GM21367 (cell line): ENCODE results near the gene DGKA.
A peak's percentile ranks its signal among the peaks of the same experiment; 100 is the strongest.

Source experiments
- ATAC-seq: cut with Tn5 transposase; IDR thresholded peaks from one replicate; pipeline ENCODE4 v1.9.1; 2021; ENCODE audit not compliant: unreplicated experiment

Gene DGKA

DNA sequence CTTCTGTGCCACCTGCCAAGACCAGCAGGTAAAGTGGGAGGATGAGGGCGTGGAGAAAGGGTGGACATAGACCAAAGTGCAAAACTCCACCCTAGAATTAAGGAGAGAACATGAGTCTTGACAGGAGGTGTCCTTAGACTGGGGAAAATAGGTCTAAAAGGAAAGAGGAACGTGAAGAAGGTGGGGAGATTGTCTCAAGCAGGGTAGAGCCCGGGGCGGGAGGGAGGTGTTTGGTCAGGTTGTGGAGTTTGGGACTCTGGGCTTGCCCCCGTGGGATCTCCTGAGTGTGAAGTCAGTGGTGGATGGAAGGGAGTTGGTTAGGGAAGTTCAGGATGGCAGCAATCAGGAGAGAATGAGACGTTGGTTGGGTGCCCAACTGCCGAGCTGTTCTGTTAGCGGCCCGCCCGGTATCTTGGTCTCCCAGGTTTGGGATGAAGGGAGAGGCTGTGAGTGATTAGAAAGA is 386 bp downstream of the DGKA start:
- no peak for ATAC-seq

DNA sequence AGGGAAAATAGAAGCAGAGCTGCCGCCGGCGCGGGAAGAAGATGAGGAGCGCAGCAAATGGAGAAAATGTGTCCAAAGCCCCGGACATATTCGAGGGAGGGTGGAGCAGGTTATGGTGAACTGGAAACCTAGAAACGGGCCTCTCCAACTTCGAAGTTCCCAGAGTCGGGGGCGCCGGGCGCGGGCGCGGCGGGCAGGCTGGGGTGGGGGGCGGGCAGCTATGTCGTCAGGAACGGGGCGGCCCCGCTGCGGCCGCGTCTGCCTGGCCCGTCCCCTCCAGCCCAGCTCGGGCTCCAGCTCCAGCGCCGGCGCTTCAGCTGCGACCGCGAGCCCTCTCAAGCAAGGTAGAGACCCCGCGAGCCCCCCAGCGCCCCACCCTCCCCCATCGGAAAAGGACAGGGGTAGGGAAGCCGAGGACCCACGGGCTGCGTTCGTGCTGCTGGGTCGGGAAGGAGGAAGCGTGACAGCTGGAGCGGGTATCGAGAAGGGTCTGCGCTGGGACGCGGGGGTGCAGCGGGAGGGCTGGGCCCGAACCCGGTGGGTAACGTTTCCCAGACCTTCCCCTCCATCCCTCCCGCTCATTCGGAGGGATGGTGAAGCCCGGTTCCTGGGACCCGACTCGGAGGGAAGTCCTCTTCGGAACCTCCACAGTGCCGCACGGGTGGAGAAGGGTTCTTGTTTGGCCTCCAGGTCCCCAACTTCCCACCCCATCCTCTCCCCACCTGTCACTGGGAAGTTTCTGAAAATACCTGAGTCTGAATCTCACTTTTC is 1.0 kb downstream of the DGKA start:
- ATAC-seq, result no peak

DNA sequence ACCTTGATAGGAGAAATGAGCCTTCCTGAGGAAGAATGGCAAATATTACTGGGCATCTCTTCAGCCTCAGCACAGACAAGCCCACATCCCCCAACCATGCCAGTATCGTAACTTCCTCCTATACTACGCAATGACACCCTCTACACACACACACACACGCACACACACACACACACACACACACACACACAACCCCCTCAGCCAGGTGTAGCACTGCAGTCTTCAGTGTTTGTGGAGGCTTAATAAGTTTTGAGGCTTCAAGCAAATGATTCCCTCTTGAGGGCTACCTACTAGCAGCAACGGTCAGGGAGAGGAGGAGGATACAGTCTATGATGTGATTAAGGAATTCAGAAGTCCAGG is 1.6 kb downstream of the DGKA start:
- ATAC-seq, result no peak

DNA sequence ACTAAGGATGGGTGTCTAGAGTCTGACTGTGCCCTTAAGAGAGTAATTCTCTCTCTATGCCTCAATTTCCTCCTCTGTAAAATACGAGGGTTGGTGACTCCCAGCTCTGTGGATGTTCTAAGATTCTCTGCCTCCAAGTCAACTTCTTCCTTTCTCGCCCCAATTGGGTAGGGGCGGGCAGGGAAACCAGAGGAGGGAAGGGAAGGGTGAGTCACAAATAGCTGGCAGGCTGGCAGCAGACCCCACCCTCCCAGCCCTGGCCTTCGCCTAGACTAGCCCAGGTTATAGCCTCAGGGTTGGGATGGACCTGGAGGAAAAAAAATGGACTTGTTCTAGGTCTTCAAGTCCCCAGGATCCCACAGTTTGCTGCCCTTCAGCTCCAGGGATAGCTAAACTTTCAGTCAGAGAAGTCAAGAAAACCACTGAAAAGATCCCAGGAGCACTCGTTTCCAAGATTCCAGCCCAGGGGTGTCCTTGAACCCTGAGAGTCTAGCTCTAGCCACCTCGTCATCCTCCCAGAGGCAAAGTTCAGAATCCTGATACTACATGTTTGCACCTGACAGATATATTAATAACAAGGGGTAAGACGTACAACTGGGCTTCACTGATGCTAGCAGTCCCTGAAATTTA is 2.3 kb downstream of the DGKA start:
- ATAC-seq, result no peak

DNA sequence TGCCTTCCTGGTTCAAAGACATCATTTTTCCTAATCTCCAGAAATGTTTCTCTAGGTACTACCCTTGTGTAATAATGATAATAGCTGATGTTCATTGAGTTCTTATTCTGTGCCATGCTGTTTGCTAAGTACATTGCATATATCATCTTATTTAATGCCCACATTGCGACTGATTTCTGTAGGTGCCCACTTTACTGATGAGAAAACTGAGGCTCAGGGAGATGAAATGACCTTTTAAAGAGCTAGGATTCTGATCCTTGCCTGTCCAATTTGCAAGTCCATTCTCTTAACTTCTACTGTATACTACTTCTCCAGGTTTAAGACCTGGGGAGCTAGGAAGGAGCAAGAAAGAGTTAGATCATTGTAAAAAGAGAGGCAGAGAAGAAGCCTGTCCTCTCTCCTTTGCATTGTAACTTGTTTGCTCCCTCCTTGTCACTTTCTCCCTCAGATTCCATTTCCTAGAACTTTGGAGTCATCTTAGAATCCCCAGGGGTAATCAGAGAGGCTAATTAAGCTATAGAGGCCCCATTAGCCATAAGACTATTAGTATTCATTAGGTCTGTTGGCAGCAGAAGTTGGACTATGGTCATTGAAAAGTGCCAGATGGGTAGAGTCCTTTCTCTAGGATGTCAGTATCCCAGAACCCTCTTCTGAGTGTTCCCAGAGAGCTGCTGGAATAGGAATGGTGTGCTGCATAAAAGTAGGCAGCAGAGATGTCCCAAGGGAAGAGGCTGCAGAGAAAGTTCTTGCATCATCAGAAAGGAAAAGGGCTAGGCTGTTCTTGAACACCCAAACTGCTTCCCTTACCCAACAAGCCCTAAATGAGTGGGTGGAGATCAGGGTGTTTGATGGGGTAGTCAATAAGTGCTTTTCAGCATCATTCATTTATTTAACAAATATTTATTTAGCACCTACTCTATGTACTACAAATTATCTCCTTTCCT is 3.1 kb downstream of the DGKA start:
- ATAC-seq, result no peak

DNA sequence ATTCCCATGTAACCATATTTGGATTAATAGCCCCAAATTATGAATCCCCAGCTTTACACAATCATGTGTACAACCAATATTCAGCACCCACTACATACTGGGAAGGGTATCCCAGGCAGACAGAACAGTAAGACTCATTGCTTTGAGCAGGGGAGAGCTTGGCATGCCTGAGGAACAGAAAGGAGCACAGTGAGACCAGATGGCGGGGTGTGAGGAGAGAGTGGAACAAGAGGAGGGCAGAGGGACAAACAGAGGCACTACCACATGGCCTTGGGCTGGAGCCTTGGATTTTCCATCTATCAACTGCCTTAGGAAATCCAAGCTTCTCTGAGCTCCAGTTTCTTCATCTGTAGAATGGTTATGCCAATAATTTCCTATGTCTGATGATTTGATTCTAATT is 3.8 kb downstream of the DGKA start:
- ATAC-seq, result no peak

DNA sequence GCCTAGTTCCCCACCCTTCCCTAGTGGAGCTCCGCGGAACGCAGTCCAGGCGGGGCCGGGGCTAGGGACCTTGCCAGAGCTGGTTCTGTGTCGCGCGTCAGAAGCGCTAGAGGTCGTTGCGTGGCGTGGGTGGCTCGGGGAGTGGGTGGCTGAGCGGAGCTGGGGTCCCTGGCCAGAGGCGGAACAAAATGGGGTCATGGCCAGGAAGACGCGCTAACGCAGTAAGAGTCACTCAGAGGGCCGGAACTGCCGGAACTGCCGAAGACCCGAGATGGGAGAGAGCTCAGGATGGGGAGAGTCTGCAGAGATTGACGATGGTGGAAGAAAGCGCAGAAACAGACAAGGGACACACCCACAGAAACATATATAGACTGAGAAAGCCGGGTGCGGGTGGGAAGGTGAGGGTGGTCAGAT is 4.8 kb downstream of the DGKA start:
- no peak for ATAC-seq

DNA sequence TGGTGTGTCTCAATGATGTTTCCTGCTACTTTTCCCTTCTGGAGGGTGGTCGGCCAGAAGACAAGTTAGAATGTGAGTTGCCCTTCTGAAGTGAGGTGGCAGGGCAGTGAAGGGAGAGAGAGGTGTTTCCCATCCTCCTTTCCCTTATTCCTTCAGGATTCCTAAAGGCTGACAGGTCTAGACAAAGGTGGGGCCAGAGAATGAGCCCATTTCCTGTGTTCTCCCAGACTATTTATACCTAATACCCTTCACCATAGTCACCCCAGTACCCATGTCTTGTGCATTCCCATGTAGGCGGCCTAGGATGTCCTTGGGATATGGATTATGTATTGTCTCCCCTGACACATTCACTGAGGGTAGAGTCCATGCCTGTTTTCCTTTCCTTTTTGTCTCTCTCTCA is 7.0 kb downstream of the DGKA start:
- no peak for ATAC-seq

DNA sequence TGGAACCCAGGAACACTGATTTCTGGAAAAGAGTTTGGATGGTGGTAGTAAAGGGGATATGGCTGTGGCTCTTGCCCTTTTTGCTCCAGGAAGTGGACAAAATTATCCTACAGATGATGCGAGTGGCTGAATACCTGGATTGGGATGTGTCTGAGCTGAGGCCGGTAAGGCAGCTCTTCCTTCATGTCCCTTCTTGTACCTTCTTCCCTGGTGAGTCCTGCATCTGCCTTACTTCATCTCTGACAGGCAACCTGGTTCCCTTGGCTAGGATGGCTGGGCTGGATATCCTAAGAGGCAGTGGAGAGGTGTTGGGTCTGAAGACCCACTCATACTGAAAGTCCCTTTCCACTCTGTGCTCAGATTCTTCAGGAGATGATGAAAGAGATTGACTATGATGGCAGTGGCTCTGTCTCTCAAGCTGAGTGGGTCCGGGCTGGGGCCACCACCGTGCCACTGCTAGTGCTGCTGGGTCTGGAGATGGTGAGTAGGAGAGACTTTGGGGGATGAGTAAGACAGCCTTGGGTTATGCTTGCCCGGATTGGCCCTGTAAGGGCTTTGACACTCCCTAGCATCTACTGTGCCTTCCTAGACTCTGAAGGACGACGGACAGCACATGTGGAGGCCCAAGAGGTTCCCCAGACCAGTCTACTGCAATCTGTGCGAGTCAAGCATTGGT is 8.0 kb downstream of the DGKA start:
- ATAC-seq, result no peak

DNA sequence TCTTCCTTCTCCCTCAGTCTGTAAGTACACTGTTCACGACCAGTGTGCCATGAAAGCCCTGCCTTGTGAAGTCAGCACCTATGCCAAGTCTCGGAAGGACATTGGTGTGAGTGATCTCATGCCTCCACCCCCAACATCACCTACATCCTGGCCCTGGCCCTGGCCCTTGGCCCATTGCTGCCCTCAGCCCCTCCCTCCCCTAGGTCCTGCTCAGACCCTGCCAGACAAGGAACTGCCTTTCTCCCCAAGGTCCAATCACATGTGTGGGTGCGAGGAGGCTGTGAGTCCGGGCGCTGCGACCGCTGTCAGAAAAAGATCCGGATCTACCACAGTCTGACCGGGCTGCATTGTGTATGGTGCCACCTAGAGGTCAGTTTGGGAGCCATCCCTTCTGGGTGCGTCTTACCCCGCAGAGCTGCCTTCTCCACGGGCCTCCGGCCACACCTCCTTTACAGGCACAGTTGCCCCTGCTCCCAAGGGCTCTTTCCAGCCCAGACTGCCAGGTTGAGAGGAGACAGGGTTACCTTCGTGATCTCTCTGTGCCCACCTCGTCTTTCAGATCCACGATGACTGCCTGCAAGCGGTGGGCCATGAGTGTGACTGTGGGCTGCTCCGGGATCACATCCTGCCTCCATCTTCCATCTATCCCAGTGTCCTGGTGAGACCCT is 9.2 kb downstream of the DGKA start:
- peak; percentile 87 for ATAC-seq

DNA sequence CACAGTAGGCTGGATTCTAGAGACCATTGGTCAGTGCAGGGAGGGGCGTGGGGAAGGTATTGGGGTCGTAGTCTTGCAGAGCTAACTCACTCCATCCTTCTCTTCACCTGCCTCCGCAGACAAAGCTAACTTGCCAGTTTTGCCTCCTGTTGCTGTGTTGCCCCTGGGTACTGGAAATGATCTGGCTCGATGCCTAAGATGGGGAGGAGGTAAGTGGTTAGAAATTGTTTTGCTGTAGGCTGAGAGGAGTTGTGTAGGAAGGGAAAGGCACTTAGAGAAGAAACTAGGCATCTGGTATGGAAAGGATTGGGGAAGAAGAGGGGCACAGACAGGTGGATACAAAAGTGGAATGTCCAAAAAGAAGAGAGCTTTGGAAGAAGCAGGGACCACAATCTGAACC is 11.1 kb downstream of the DGKA start:
- no peak for ATAC-seq

DNA sequence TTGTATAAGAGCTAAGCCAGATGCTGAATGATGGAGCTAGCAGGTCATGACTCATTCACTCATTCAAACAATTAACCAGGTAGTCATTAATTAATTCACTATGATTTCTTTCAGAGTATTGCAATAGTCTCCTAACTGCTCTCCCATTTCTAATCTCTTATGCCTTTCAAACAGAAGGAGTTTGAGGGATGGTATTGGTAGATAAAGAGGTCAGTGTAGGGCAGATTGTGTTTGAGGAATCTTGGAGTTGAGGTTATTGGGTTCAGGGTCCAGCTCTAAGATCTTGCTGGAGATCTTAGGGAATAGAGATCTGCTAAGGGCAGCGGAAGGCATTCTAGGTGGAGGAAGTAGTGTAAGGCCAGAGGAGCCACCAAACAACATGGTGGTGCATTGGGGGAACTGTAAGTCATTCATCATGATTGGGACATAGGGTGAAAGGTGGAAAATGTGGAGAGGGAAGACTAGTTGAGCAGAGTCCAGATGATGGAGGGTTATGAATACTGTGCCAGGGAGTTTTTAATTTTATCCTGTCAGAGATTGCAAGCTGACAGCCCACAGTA is 11.7 kb downstream of the DGKA start:
- ATAC-seq, result no peak

DNA sequence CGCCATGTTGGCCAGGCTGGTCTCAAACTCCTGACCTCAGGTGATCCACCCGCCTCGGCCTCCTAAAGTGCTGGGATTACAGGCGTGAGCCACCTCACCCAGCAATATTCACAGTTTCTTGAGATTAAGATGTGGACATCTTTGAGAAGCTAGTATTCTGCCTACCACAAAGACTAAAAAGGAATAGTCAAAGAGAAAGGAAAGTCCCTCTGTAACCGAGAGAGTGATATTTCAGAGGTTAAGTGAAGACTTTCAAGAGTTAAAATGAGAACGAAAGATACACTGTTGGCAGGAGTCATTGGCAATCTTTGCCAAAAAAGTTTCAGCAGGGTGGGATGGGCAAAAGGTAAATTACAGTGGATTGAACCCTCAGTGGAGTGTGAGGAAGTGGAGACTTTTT is 15.6 kb downstream of the DGKA start:
- no peak for ATAC-seq

DNA sequence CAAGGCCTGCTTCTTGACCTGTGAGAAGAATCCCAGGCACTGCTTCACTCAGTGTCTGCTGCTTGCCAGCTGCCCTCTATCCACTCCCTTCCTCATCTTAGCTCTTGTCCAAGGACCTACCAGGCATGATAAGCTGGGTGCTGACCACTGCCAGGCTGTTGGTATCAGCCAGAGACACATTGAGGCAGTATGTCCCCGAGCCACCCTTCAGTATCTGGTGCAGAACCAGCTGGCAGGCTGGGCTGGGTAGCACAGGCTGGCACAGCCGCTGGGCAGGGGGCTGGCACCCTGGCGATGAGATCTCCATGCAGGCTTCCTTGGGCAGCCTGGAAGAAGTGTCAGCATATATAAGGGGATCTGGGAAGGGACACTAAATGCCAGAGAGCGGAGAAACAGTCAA is 24.4 kb downstream of the DGKA start:
- ATAC-seq, result no peak

DNA sequence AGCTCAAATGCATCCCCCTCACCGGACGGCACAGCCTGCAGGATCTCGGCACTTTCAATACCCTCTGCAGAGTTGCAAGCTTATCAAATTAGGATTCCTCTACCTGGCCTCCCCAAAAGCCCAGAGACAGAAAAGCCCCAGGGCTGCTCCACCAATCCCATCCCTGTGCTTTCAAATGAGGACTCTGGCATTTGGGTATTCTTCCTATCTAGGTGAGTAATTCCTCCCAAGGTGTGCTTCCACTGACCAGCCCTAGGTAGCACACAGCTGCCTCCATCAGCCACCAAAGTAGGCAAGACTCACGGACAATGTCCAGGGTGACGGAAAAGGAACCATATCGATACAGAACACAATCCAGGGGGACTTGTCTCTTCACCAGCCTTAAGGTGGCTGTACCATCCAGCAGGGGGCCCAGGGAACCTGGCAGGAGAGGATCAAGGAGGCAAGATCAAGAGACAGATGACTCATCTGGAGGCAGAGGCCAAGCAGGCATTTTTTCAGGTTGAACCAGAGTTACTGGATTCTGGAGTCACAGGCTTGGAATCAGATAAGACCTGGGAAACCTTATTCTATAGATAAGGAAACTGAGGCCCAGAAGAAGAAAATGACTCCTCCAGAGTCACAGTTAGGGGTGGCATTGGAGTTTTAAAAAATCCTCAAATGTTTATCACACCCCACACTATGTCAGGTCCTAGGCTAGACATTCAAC is 25.0 kb downstream of the DGKA start:
- no peak for ATAC-seq

DNA sequence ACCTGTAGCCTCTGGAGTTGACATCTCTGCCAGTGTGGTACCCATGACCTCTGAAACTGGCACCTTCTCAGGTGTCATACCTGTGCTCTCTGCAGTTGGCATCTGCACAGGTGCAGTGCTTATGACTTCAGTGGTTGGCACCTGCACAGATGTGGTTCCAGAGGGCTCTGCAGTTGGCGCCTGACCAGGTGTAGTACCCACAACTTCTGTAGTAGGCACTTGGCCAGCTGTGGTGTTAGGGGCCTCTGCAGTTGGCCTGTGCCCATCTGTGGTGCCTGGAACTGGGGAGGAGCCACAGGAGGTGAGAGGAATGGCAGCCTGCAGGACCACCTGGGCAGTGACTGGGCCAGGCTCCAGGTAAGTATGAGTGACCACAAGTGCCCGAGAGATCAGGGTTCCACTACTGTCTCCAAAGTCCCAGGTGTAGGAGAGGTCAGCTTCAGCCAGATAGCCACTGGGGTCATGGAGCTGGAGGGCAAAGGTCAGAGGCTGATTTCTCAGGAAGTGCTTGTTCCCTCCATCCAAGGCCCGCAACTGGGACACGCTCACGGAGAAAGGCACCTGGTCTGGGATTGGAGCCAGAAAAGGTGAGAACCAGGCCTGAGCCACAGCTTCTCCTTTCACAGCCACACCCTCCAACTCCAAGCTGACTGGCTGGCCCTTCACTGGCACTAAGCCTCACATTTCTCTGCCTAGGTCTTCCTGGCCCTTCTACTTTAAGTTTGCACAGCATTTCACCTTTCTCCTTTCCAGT is 26.3 kb downstream of the DGKA start:
- no peak for ATAC-seq

DNA sequence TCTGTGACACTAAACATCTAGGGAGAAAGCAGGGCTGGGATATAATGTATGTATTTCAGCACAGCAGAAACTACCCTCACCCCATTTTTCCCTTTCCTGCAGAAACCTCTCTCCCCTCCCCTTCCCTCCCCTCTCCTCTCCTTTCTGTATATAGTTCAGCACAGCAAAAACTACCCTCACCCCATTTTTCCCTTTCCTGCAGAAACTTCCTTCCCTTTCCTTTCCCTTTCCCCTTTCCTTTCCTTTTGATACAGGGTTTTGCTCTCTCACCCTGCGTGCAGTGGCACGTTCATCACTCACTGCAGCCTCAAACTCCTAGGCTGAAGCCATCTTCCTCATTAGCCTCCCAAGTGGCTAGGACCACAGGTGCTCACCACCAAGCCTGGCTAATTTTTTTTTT is 32.8 kb downstream of the DGKA start:
- ATAC-seq, result no peak

DNA sequence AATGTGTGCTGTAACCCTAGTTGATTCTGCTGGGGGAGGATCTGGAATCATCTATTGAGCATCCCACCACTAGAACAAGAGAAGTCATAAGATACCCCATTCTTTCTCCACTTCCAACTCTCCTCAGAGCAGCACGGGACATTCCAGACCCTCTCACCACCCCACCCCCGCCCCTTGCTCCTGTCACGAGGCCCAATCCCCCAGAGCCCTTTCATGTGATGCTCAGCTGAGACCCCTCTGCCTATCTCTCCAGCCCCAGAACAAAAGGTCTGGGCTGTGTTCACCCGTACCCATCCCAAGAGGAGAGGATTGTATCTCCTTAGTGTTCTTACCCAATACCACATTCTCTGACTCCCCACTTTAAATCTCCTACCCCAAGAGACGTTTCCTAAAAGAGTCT is 34.3 kb downstream of the DGKA start:
- no peak for ATAC-seq

DNA sequence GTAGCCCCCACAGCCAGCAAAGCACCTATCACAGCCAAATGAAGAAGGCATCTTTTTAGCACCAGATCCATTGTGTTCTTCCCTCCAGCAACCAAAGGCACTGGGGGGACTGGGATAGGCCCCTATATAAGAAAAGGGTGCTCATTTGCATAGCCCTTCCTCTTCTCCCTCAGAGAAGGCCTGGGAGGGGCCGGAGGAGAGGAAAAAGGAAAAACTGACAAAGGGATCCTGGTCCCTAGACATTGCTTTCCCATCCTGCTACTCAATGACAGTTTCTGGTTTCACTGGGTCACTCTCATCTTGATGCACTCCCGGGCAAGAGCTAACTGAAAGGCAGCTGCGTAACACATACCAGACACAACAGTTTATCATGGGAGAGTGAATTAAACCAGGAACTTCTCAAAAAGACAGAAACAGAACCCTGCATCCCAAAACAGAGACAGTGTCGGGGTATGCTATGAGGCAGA is 35.0 kb downstream of the DGKA start, which contains the start of gene PMEL:
PMEL (minus strand) TSS at position 102 of the 467 bp plus-strand sequence; CDS start at position 71, 31 bp downstream.
- no peak for ATAC-seq
